ENCODE results near the gene PPP3CA.
A peak's percentile ranks its signal among the peaks of the same experiment; 100 is the strongest.
"Not testable (repeated sequence)": the region's sequence is repeated elsewhere in the genome, so short reads cannot be mapped to it uniquely, and the experiment has no call there.

The PPP3CA gene

DNA sequence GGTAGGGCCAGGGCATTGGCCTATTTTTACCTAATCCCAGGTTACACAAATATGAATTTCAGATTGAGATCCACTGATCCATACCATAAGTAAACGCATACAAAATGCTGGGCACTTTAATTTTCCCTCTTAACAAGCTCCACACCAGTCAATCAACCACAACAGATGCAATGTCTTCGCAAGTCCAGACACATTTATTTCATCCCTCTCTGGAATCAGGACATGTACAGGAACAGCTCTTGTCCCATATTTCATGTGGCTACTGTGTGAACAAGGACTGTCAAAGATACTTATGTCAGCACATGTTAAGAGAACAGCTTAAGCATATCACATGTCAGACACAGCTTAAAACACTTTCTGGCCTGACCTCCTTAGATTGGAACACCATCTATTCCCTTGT is 145.9 kb downstream of the PPP3CA start:
- DNase-seq = no peak

DNA sequence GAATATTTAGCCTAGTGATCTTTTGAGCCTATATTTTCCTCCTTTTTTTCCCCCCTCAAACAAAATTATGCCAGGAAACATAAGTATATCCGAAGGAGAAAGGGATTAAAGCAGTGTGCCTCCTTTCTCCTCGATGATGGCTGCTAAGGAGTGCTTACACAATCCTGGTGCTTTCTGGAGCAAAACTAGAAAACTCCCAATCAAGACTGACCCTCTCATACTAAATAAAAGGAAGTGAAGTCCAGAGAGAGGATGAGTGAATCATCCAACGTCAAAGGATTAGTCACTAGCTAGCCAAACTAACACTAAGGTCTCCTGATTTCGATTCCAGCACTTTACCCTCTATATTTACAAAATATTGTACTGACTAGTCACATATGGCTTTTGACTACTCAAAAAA is 146.8 kb downstream of the PPP3CA start:
- no peak for DNase-seq

GRCh38 chr4:101199507-101200285 is 147.6 kb downstream of the PPP3CA start:
- no peak for DNase-seq

GRCh38 chr4:101198682-101199339 is 148.5 kb downstream of the PPP3CA start:
- no peak for DNase-seq

GRCh38 chr4:101197350-101197749 is 150.0 kb downstream of the PPP3CA start:
- DNase-seq = no peak

- no peak for DNase-seq
These were observed 155.1 kb downstream of the PPP3CA start for GRCh38 chr4:101192244-101192643.

DNA sequence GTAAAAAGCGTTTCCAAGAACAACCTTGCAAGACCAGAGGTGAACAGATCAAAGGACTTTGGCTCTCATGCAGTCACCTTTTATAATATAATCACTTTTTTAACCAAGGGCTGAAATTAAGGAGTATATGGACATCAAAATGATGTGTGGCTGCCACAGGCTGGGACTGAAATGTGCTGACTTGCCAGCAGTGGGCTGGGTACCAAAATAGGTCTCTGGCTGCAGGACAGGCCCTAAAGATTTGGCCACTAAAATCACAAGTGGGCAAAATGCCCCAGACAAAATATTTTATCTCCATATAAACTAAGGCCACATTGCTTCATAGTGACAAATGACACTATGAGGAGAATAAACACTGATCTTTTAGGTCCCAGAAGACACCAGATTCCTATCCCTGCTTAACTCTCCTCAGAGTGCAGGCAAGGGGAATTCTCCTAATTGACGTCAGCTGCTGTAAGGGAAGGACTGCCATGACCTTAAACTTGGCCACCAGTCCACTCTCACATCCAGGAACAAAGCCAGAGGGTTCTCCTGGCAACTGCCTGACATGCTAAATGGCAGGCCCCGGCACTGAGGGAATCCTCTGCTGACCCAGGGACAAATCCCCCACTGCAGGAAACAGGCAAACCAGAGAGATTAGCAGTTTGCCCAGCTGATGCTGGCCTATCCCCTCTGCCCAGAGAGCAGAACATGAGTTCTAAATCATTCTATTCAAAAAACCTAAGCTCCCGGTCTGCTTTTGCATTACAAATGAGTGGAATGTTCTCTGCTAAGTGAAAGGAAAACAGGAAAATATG is 155.8 kb downstream of the PPP3CA start:
- DNase-seq = peak; percentile 74

- DNase-seq = no peak
These were observed 156.6 kb downstream of the PPP3CA start for GRCh38 chr4:101190751-101191150.

GRCh38 chr4:101188906-101189305 is 158.4 kb downstream of the PPP3CA start:
- no peak for DNase-seq

GRCh38 chr4:101187841-101188240 is 159.5 kb downstream of the PPP3CA start:
- no peak for DNase-seq

DNA sequence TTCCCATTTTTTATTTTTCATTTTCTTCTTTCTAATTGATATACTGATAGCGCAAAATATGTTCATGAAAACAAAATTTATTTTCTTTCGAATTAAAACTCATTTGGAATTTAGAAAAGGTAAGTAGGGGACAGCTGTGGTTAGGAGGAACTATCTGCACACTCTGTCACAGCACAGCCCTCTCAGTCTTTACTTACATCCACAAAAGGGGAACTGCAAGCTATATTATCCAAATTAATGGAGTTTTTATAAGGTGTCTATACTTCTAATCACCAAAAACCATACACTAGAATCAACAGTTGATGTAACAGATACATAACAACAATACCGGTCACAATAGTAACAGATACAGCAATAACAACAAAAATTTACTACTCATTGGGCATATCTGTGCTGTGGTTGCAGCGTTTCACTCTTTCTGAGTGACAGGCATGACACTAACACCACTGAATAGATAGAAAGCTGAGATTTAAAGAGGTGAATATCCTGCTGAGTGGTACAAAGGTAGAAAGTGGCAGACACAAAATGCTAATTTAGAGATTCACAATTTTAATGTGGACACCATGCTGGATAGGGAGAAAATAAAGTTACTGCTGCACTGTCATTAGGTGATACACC is 160.7 kb downstream of the PPP3CA start:
- no peak for DNase-seq

GRCh38 chr4:101184668-101185067 is 162.7 kb downstream of the PPP3CA start:
- DNase-seq = no peak

DNA sequence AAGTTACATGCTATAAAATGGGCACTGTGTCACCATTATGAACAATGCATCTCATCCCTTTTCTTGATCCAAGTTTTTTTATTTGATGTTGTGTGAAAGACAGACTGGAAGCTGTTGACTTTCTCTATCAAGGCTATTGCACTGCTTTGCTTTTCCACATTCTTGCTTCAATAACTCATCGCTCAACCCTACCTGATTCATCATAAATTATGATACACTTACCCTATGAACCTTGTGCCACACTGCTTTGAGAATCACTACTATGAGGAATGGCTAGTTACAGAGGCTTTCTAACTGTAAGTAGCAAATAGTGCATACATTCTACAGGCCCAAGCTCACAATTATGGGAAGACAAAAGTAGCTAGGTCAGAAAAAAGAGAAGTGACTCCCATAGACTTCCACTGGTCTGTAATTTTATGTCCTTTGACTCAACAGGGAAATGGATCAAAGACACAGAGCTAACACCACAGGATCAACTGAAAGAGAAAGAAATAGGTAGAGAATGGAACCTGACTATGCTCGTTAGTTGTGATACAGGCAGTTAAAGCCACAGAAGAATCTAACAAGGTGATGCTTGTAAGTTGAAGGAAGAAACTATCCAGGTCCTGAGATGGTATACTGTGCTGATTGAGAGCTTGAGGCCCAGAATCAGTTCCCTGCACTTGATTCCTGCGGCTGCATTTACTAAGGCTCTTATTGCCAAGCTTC is 163.5 kb downstream of the PPP3CA start:
- no peak for DNase-seq

- no peak for DNase-seq
These were observed 164.1 kb downstream of the PPP3CA start for GRCh38 chr4:101183221-101183620.

- DNase-seq = not testable (repeated sequence)
These were observed 164.6 kb downstream of the PPP3CA start for GRCh38 chr4:101182688-101183087.

GRCh38 chr4:101178731-101179130 is 168.6 kb downstream of the PPP3CA start:
- no peak for DNase-seq

DNA sequence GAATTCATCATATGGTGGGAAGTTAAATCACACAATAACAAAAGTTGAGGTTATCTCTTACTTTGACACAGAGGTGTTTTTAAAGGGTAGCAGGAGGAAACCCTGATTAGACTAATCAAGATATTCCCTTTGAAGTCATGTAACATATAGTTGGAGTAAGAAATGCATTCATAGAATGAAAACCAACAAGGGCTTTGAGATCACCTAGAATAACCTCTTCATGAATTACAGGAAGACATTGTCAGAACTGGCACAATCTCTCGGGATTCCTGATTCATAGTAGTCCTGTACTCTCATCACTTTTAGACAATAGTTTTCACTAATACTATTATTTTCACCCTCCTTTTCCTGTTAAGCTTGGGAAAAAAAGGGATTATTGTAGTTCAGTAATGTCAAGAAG is 170.2 kb downstream of the PPP3CA start:
- no peak for DNase-seq

GRCh38 chr4:101175896-101176676 is 171.2 kb downstream of the PPP3CA start:
- no peak for DNase-seq

GRCh38 chr4:101174679-101175345 is 172.5 kb downstream of the PPP3CA start:
- no peak for DNase-seq

DNA sequence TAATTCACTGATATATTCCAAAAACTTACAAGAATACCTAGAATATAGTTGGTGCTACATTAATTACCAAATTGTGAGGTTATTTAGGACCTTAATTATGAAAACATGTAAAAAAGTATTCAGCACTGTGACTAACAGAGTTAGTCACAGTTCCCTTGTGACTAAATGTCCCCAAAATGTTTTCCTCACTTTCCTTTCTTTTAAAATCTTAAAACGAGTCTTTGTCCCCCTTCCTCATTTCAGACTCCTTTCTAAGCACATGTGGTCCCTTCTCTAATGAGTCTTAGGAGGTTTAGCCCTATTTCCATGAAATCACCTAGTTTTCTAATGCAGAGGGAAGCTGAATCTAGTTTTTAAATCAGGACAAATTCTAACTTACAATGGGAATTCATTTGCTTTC is 175.0 kb downstream of the PPP3CA start:
- DNase-seq = no peak

GRCh38 chr4:101171747-101172146 is 175.6 kb downstream of the PPP3CA start:
- DNase-seq = no peak
